ENCODE results near the gene ZNF804A. TPM values are rescaled to one million over a fixed set of nuclear protein-coding genes. Genes with fewer than 3 reads are reported as not detected.

ZNF804A gene
- total RNA-seq, 2 experiments from 2014 or later = not detected

GRCh38 chr2:184906709-184907108 lies 308.4 kb downstream of the ZNF804A start:
- Mint-ChIP-seq H3K36me3 (ENCODE audit: low read depth) (no peaks in the 10 kb centered on the region), H3K4me3 (no peak overlapping the region), H3K27me3 (no peaks in the 10 kb centered on the region), H3K4me1 (no peaks in the 10 kb centered on the region), H3K27ac (no peak overlapping the region), H3K9me3 (no peaks in the 10 kb centered on the region)
- no peak for DNase-seq
- ChIA-PET POLR2A (no interaction called here), CTCF (no interaction called here)

- Mint-ChIP-seq H3K4me3 (no peak overlapping the region), H3K4me1 (no peaks in the 10 kb centered on the region), H3K27me3 (no peaks in the 10 kb centered on the region), H3K36me3 (ENCODE audit: low read depth) (no peaks in the 10 kb centered on the region), H3K27ac (no peak overlapping the region), H3K9me3 (peaks cover 7% of the 10 kb centered on the region)
- DNase-seq = no peak
- POLR2A ChIA-PET = no interaction called here
- CTCF ChIA-PET = no interaction called here
Measured at GRCh38 chr2:184908966-184909365, 310.6 kb downstream of the ZNF804A start.

- Mint-ChIP-seq H3K9me3 (peaks cover 6% of the 10 kb centered on the region), H3K36me3 (ENCODE audit: low read depth) (no peaks in the 10 kb centered on the region), H3K27me3 (no peaks in the 10 kb centered on the region), H3K4me3 (no peak overlapping the region), H3K27ac (no peak overlapping the region), H3K4me1 (no peaks in the 10 kb centered on the region)
- ChIA-PET CTCF (no interaction called here), POLR2A (no interaction called here)
- DNase-seq = no peak
Measured at GRCh38 chr2:184920451-184920965, 322.2 kb downstream of the ZNF804A start.

- CTCF ChIA-PET = no interaction called here
- POLR2A ChIA-PET = no interaction called here
- Mint-ChIP-seq H3K9me3 (peaks cover 6% of the 10 kb centered on the region), H3K4me1 (no peaks in the 10 kb centered on the region), H3K27ac (no peak overlapping the region), H3K4me3 (no peak overlapping the region), H3K36me3 (ENCODE audit: low read depth) (no peaks in the 10 kb centered on the region), H3K27me3 (no peaks in the 10 kb centered on the region)
- no peak for DNase-seq
Measured at GRCh38 chr2:184921676-184922075, 323.3 kb downstream of the ZNF804A start.

GRCh38 chr2:184923751-184924150 lies 325.4 kb downstream of the ZNF804A start:
- Mint-ChIP-seq H3K9me3 (peaks cover 6% of the 10 kb centered on the region), H3K4me1 (no peaks in the 10 kb centered on the region), H3K36me3 (ENCODE audit: low read depth) (no peaks in the 10 kb centered on the region), H3K27me3 (no peaks in the 10 kb centered on the region), H3K4me3 (no peak overlapping the region), H3K27ac (no peak overlapping the region)
- POLR2A ChIA-PET = no interaction called here
- DNase-seq = no peak
- CTCF ChIA-PET = no interaction called here

GRCh38 chr2:184927040-184927439 lies 328.7 kb downstream of the ZNF804A start:
- H3K36me3 Mint-ChIP-seq (ENCODE audit: low read depth) = no peaks in the 10 kb centered on the region
- H3K27ac Mint-ChIP-seq = no peak overlapping the region
- ChIA-PET CTCF (no interaction called here), POLR2A (no interaction called here)
- peaks cover 4% of the 10 kb centered on the region for H3K9me3 Mint-ChIP-seq
- no peaks in the 10 kb centered on the region for H3K4me1 Mint-ChIP-seq
- no peaks in the 10 kb centered on the region for H3K27me3 Mint-ChIP-seq
- no peak overlapping the region for H3K4me3 Mint-ChIP-seq
- DNase-seq = no peak

GRCh38 chr2:184936761-184937160 lies 338.4 kb downstream of the ZNF804A start:
- Mint-ChIP-seq H3K36me3 (ENCODE audit: low read depth) (no peaks in the 10 kb centered on the region), H3K27ac (no peak overlapping the region), H3K4me1 (no peaks in the 10 kb centered on the region), H3K4me3 (no peak overlapping the region), H3K27me3 (no peaks in the 10 kb centered on the region), H3K9me3 (peaks cover 5% of the 10 kb centered on the region)
- ChIA-PET POLR2A (no interaction called here), CTCF (no interaction called here)
- no peak for DNase-seq

GRCh38 chr2:184938221-184938985 lies 340.1 kb downstream of the ZNF804A start:
- H3K9me3 Mint-ChIP-seq = peaks cover 2% of the 10 kb centered on the region
- H3K4me1 Mint-ChIP-seq = no peaks in the 10 kb centered on the region
- DNase-seq = no peak
- no peaks in the 10 kb centered on the region for H3K36me3 Mint-ChIP-seq (ENCODE audit: low read depth)
- ChIA-PET CTCF (no interaction called here), POLR2A (no interaction called here)
- H3K27me3 Mint-ChIP-seq = no peaks in the 10 kb centered on the region
- no peak overlapping the region for H3K27ac Mint-ChIP-seq
- no peak overlapping the region for H3K4me3 Mint-ChIP-seq

- Mint-ChIP-seq H3K4me3 (no peak overlapping the region), H3K27ac (no peak overlapping the region), H3K4me1 (no peaks in the 10 kb centered on the region), H3K36me3 (ENCODE audit: low read depth) (no peaks in the 10 kb centered on the region), H3K9me3 (no peaks in the 10 kb centered on the region), H3K27me3 (no peaks in the 10 kb centered on the region)
- ChIA-PET CTCF (no interaction called here), POLR2A (no interaction called here)
- no peak for DNase-seq
Measured at GRCh38 chr2:184945326-184945725, 347.0 kb downstream of the ZNF804A start.

GRCh38 chr2:184945824-184946223 lies 347.5 kb downstream of the ZNF804A start:
- H3K4me3 Mint-ChIP-seq = no peak overlapping the region
- no peaks in the 10 kb centered on the region for H3K27me3 Mint-ChIP-seq
- no peak for DNase-seq
- H3K9me3 Mint-ChIP-seq = no peaks in the 10 kb centered on the region
- H3K27ac Mint-ChIP-seq = no peak overlapping the region
- POLR2A ChIA-PET = no interaction called here
- no peaks in the 10 kb centered on the region for H3K4me1 Mint-ChIP-seq
- CTCF ChIA-PET = no interaction called here
- no peaks in the 10 kb centered on the region for H3K36me3 Mint-ChIP-seq (ENCODE audit: low read depth)

- Mint-ChIP-seq H3K9me3 (no peaks in the 10 kb centered on the region), H3K4me3 (no peak overlapping the region), H3K36me3 (ENCODE audit: low read depth) (no peaks in the 10 kb centered on the region), H3K27ac (no peak overlapping the region), H3K4me1 (no peaks in the 10 kb centered on the region), H3K27me3 (no peaks in the 10 kb centered on the region)
- ChIA-PET CTCF (no interaction called here), POLR2A (no interaction called here)
- no peak for DNase-seq
Measured at GRCh38 chr2:184956856-184957255, 358.5 kb downstream of the ZNF804A start.

GRCh38 chr2:184971546-184972068 lies 373.3 kb downstream of the ZNF804A start:
- Mint-ChIP-seq H3K9me3 (peaks cover 7% of the 10 kb centered on the region), H3K27ac (no peak overlapping the region), H3K27me3 (no peaks in the 10 kb centered on the region), H3K4me1 (no peaks in the 10 kb centered on the region), H3K36me3 (ENCODE audit: low read depth) (no peaks in the 10 kb centered on the region), H3K4me3 (no peak overlapping the region)
- DNase-seq = no peak
- ChIA-PET POLR2A (no interaction called here), CTCF (no interaction called here)

Measured in activated CD4-positive, alpha-beta memory T cell treated with anti-CD3 and anti-CD28 coated beads, Interleukin-2, amount 10 ng/mL, durations not matched to agents 7 days and 5 days (primary cell).